ENCODE results near the gene TMTC4. TPM values are rescaled to one million over a fixed set of nuclear protein-coding genes. Genes with fewer than 3 reads are reported as not detected.

Gene TMTC4
- total RNA-seq, 1 experiment from 2014 or later, result 45.5 TPM

DNA sequence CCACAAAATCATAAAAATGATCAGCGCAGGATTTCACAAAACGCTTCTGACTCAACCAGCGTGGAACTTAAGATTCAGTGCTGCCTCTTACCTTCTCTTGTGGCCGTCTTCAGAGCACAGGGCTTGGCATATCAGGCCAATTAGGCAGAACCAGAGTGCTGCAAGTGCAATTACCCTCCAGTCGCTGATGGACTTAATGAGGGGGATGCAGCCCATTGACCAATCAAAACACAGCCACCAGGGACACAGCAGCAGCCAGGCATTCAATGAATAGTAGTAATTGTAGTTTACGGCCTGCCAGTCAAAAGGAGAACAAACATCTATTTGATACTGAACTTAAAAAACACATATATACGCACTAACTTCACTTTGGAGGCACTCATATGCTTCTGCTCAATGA, 38.2 kb downstream of the TMTC4 start (continued):
- TF ChIP-seq RORB (CRISPR knock-in tag; IDR thresholded peaks at IDR 0.05), result no peak
- no peak for TF ChIP-seq TEAD4 (CRISPR knock-in tag; IDR thresholded peaks at IDR 0.05)
- TF ChIP-seq, protein P1, sequence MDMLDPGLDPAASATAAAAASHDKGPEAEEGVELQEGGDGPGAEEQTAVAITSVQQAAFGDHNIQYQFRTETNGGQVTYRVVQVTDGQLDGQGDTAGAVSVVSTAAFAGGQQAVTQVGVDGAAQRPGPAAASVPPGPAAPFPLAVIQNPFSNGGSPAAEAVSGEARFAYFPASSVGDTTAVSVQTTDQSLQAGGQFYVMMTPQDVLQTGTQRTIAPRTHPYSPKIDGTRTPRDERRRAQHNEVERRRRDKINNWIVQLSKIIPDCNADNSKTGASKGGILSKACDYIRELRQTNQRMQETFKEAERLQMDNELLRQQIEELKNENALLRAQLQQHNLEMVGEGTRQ (CRISPR knock-in tag; IDR thresholded peaks at IDR 0.05), result no peak
- TF ChIP-seq, protein P2, sequence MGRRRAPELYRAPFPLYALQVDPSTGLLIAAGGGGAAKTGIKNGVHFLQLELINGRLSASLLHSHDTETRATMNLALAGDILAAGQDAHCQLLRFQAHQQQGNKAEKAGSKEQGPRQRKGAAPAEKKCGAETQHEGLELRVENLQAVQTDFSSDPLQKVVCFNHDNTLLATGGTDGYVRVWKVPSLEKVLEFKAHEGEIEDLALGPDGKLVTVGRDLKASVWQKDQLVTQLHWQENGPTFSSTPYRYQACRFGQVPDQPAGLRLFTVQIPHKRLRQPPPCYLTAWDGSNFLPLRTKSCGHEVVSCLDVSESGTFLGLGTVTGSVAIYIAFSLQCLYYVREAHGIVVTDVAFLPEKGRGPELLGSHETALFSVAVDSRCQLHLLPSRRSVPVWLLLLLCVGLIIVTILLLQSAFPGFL (CRISPR knock-in tag; IDR thresholded peaks at IDR 0.05; ENCODE audit: borderline replicate concordance), result no peak
- no peak for TF ChIP-seq CREB1 (CRISPR knock-in tag; IDR thresholded peaks at IDR 0.05)

GRCh38 chr13:100636004-100636403, 38.6 kb downstream of the TMTC4 start:
- CTCF ChIA-PET, result no interaction called here
- H3K27ac Mint-ChIP-seq, result no peak overlapping the region
- TF ChIP-seq, protein P3, sequence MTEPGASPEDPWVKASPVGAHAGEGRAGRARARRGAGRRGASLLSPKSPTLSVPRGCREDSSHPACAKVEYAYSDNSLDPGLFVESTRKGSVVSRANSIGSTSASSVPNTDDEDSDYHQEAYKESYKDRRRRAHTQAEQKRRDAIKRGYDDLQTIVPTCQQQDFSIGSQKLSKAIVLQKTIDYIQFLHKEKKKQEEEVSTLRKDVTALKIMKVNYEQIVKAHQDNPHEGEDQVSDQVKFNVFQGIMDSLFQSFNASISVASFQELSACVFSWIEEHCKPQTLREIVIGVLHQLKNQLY (CRISPR knock-in tag; IDR thresholded peaks at IDR 0.05), result no peak
- TF ChIP-seq FOXJ3 (CRISPR knock-in tag; IDR thresholded peaks at IDR 0.05; ENCODE audit: borderline replicate concordance), result no peak
- no peak for TF ChIP-seq ZNF281 (CRISPR knock-in tag; IDR thresholded peaks at IDR 0.05)
- no peak for TF ChIP-seq ZNF512 (CRISPR knock-in tag; IDR thresholded peaks at IDR 0.05; ENCODE audit: borderline replicate concordance)
- no peak for TF ChIP-seq NFYB (CRISPR knock-in tag; conservative IDR thresholded peaks at IDR 0.05; ENCODE audit: low read depth)
- no peak for TF ChIP-seq ZNF232 (CRISPR knock-in tag; IDR thresholded peaks at IDR 0.05)
- TF ChIP-seq NFE2L1 (CRISPR knock-in tag; IDR thresholded peaks at IDR 0.05), result no peak
- TF ChIP-seq MXD4 (CRISPR knock-in tag; IDR thresholded peaks at IDR 0.05; ENCODE audit: borderline replicate concordance), result no peak
- TF ChIP-seq SOX15 (CRISPR knock-in tag; IDR thresholded peaks at IDR 0.05), result no peak
- TF ChIP-seq HMGA2 (CRISPR knock-in tag; IDR thresholded peaks at IDR 0.05), result no peak
- TF ChIP-seq PRDM15 (CRISPR knock-in tag; IDR thresholded peaks at IDR 0.05), result no peak
- no peak for TF ChIP-seq JUN (CRISPR knock-in tag; IDR thresholded peaks at IDR 0.05)
- TF ChIP-seq, protein P4, sequence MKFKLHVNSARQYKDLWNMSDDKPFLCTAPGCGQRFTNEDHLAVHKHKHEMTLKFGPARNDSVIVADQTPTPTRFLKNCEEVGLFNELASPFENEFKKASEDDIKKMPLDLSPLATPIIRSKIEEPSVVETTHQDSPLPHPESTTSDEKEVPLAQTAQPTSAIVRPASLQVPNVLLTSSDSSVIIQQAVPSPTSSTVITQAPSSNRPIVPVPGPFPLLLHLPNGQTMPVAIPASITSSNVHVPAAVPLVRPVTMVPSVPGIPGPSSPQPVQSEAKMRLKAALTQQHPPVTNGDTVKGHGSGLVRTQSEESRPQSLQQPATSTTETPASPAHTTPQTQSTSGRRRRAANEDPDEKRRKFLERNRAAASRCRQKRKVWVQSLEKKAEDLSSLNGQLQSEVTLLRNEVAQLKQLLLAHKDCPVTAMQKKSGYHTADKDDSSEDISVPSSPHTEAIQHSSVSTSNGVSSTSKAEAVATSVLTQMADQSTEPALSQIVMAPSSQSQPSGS (CRISPR knock-in tag; IDR thresholded peaks at IDR 0.05; ENCODE audit: borderline replicate concordance, low read depth), result no peak
- TF ChIP-seq, protein P5, sequence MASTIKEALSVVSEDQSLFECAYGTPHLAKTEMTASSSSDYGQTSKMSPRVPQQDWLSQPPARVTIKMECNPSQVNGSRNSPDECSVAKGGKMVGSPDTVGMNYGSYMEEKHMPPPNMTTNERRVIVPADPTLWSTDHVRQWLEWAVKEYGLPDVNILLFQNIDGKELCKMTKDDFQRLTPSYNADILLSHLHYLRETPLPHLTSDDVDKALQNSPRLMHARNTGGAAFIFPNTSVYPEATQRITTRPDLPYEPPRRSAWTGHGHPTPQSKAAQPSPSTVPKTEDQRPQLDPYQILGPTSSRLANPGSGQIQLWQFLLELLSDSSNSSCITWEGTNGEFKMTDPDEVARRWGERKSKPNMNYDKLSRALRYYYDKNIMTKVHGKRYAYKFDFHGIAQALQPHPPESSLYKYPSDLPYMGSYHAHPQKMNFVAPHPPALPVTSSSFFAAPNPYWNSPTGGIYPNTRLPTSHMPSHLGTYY (CRISPR knock-in tag; IDR thresholded peaks at IDR 0.05), result no peak
- TF ChIP-seq NR2C2 (CRISPR knock-in tag; IDR thresholded peaks at IDR 0.05), result no peak
- TF ChIP-seq STAT6 (CRISPR knock-in tag; conservative IDR thresholded peaks at IDR 0.05; ENCODE audit: low read depth), result no peak

More at GRCh38 chr13:100636004-100636403, 38.6 kb downstream of the TMTC4 start:
- H3K27me3 Mint-ChIP-seq (ENCODE audit: low read depth), result no peaks in the 10 kb centered on the region
- no peak for ATAC-seq
- H3K9me3 Mint-ChIP-seq, result no peaks in the 10 kb centered on the region
- H3K36me3 Mint-ChIP-seq, result peaks cover 64% of the 10 kb centered on the region
- H3K4me1 Mint-ChIP-seq, result peaks cover 8% of the 10 kb centered on the region
- POLR2A ChIA-PET, result no interaction called here
- H3K4me3 Mint-ChIP-seq, result no peak overlapping the region
- no peak for DNase-seq (ENCODE audit: low spot score)
